ENCODE data around the gene PHACTR2. TPM values are rescaled to one million over a fixed set of nuclear protein-coding genes. Genes with fewer than 3 reads are reported as not detected.
A peak's percentile ranks its signal among the peaks of the same experiment; 100 is the strongest.

PHACTR2 gene
- total and polyA plus RNA-seq, 2 of the 13 experiments (the other 11 are each of a cell fraction or from before 2014, with no cell fraction given), result 11.3 to 28.2 TPM

GRCh38 chr6:143677891-143678791, at the start of gene PHACTR2 (continued):
- TF ChIP-seq ISL2 (CRISPR knock-in tag; IDR thresholded peaks at IDR 0.05) (peak; percentile 41; the same call in 1 of the 2 replicates), NR2F1 (CRISPR knock-in tag; IDR thresholded peaks at IDR 0.05) (peak; percentile 81 to 88; a peak in 3 of 4 replicates), ZFP36L1 (CRISPR knock-in tag; IDR thresholded peaks at IDR 0.05) (peak; percentile 45; the same call in 1 of the 2 replicates), ZNF235 (CRISPR knock-in tag; IDR thresholded peaks at IDR 0.05; ENCODE audit: borderline replicate concordance) (peak; percentile 94), BRF2 (CRISPR knock-in tag; IDR thresholded peaks at IDR 0.05) (peak; percentile 86), ZNF317 (CRISPR knock-in tag; IDR thresholded peaks at IDR 0.05) (0 out of 2 replicates have a peak, but pooled peaks have one; percentile 1), ZNF557 (CRISPR knock-in tag; IDR thresholded peaks at IDR 0.05) (no peak), ZNF333 (CRISPR knock-in tag; IDR thresholded peaks at IDR 0.05; ENCODE audit: borderline replicate concordance) (peak; percentile 93; the same call in 1 of the 2 replicates), TARDBP (CRISPR knock-in tag; IDR thresholded peaks at IDR 0.05) (peak; percentile 17; the same call in 1 of the 2 replicates), POGZ (CRISPR knock-in tag; IDR thresholded peaks at IDR 0.05) (peak; percentile 78), RFX5 (IDR thresholded peaks at IDR 0.05; ENCODE audit: low read depth, low read length) (no peak), GATA4 (IDR thresholded peaks at IDR 0.05; ENCODE audit: borderline replicate concordance, low read depth) (peak; percentile 18; the same call in 1 of the 2 replicates), RAD21 (CRISPR knock-in tag; IDR thresholded peaks at IDR 0.05) (peak; percentile 76), YEATS4 (CRISPR knock-in tag; IDR thresholded peaks at IDR 0.05; ENCODE audit: borderline replicate concordance) (peak; percentile 72), ATM (IDR thresholded peaks at IDR 0.05; ENCODE audit: borderline replicate concordance) (no peak), TEAD3 (CRISPR knock-in tag; optimal IDR thresholded peaks at IDR 0.05; ENCODE audit: borderline replicate concordance) (peak; percentile 35), CSRNP1 (CRISPR knock-in tag; IDR thresholded peaks at IDR 0.05) (peak; percentile 27; the same call in 1 of the 2 replicates), ZNF629 (CRISPR knock-in tag; conservative IDR thresholded peaks at IDR 0.05) (peak; percentile 27; the same call in 1 of the 2 replicates), SSRP1 (CRISPR knock-in tag; IDR thresholded peaks at IDR 0.05) (no peak), HBP1 (CRISPR knock-in tag; IDR thresholded peaks at IDR 0.05; ENCODE audit: low read depth) (no peak), ZHX1 (CRISPR knock-in tag; IDR thresholded peaks at IDR 0.05; ENCODE audit: low read depth) (peak; percentile 43; the same call in 1 of the 2 replicates), ZNF292 (CRISPR knock-in tag; IDR thresholded peaks at IDR 0.05; ENCODE audit: borderline replicate concordance, low read depth) (peak; percentile 44; the same call in 1 of the 2 replicates)

All from HepG2 (cell line).